T-helper 2 cell (primary cell): ENCODE results near the gene FMN1.

ENCODE experiments used
- DNase-seq, 5 experiments: peaks; one replicate each; pipeline versions ENCODE4 v3.0.0 to v3.0.0-alpha.2; 2012 to 2022

The FMN1 gene

GRCh38 chr15:32817577-32817976 lies 376.9 kb downstream of the FMN1 start:
- DNase-seq, result no peak

DNA sequence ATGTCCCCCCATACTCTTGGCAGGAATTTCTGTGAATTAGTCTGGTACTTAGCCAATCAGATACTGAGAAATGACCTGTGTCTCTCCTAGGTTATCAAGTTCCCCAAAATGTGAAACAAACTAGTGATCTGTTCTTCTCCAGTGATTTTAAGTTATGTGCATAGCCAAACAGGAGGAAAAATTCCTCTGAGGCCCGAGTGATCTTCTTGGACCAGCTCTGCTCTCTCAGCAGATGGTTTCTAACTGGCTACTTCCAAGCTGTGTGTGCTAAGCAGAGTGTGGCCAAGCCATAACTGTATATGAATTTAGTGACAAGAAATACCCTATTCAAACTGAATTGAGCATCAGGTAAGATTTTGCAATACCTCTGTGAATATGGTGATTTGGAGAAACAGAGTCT lies 387.2 kb downstream of the FMN1 start:
- DNase-seq, result no peak

DNA sequence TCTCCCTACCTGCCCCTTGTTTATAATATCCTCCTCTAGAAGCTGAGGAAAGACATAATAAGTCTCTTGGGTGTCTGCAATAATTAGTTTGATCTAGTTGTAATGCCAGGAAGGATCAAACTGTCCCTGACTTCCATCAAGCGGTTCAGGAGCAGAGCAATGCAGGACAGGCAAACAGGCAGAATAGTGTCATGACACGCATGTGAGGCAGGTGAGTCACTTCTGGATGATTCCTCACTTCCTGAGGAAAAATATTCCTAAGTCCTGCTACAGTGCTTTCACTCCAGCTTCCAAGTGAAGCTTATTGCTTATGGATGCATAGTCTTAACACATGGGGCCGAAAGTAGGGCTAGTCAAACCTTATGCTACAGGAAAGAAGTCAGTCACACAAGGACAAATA lies 390.9 kb downstream of the FMN1 start:
- no peak for DNase-seq

DNA sequence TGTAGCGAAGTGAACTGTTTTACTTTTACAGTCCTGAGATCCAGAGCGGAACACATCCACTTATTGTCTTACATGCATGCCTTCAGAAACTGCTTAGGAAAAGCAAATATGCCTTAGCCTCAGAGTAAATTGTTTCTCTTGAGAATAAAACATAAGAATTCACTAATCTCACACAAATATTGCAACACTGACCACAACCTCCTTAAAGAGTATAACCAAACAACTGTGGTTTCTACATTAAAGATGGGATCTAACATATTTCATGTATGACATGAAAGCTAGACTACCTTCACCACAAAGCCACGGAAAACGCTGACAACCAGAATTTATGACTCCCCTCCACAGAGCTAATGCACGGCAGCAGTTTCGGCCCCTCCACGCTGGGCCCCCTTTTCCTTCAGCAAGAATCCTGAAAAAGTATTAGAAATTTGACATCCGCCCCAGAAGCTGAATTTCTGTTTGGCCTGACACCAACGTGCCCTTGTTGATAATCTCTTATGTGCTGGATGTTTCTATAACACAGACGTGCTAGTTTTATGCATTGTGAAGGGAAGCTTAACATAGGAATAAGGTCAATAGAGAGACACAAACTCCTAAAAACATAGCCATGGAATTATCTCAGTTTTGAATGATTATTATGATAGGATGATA lies 392.1 kb downstream of the FMN1 start:
- peak in 1 of 5 experiments; percentile 37 for DNase-seq

GRCh38 chr15:32799936-32800535 lies 394.5 kb downstream of the FMN1 start:
- DNase-seq, result no peak

GRCh38 chr15:32796856-32797255 lies 397.7 kb downstream of the FMN1 start:
- DNase-seq, result no peak

DNA sequence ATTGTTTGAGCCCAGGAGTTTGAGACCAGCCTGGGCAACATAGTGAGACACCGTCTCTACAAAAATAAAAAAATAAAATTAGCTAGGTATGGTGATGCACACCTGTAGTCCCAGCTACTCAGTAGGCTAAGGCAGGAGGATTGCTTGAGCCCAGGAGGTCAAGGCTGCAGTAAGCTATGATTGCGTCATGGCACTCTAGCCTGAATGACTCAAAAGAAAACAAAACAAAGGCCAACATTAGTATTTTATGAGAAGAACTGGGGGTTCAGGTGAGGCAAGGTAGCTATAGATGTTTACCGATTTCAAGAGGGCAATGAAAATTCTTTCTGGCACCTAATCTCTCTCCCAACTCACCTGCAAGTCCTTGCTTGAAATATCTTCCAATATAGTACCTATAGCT lies 399.5 kb downstream of the FMN1 start:
- no peak for DNase-seq

- no peak for DNase-seq
Measured at GRCh38 chr15:32792436-32792835, 402.1 kb downstream of the FMN1 start.

GRCh38 chr15:32790352-32790999 lies 404.0 kb downstream of the FMN1 start:
- DNase-seq, result no peak

DNA sequence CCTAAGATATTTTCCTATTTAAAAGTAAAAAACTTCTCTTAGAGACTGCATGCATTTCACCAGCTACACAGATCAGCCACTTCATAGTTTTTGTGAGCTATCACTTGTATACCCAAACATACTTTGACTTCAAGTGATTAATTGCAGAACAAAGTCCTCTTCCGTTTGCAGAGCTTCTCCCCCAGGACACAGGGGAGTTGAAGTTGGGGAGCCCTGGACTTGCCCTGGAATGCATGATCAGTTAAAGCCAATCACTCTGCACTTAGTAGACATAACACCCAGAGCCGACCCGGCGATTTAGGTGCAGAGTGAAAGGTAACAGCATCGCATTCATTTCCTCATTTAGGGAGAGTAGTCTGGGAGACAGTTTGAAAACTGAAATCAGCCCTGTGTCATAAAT lies 406.6 kb downstream of the FMN1 start:
- DNase-seq, result no peak

GRCh38 chr15:32786906-32787305 lies 407.6 kb downstream of the FMN1 start:
- DNase-seq, result no peak

- DNase-seq, result no peak
Measured at GRCh38 chr15:32784581-32784980, 409.9 kb downstream of the FMN1 start.

DNA sequence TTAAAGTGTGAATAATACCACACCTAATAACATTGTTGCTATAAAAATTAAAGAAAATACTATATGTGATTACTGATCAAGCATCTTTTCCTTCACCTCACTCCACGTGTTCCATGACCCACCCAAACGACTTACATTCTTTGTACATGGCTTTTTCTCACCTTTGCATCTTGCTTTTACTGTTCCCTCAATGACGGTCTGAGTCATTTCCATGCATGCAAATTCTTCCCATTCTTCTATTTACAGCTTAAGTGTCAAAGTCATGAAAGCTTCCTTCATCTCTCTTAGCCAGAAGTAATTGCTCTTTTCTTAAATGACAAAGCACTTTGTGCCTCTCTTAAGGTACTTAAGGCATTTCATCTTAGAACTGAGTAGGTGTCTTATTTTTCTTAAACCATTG lies 412.7 kb downstream of the FMN1 start:
- no peak for DNase-seq

DNA sequence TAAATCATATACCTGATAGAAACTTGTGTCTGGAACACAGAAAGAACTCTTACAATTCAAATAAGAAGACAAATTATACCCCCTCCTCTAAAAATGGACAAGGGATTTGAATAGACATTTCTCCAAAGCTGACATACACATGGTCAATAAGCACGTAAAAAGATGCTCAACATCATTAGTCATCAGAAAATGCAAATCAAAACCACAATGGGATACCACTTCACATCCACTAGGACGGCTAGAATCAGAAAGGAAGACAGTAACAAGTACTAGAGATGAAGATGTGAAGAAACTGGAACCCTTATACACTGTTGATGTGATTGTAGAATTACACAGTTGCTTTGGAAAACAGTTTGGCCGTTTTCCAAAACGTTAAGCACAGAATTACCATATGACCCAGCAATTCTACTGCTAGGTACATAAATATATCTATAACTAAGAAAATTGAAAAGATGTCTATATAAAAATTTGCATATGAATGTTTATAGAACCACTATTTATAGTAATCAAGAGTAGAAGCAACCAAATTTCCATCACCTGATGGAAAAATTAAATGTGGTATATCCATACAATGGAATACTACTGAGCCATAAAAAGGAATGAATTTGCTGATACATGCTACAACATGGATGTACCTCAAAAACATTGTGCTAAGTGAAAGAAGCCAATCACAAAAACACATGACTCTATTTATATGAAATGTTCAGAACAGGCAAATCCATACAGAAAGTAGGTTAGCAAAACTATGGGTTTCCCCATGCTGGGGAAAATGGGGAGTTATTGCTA lies 415.9 kb downstream of the FMN1 start:
- DNase-seq, result no peak

DNA sequence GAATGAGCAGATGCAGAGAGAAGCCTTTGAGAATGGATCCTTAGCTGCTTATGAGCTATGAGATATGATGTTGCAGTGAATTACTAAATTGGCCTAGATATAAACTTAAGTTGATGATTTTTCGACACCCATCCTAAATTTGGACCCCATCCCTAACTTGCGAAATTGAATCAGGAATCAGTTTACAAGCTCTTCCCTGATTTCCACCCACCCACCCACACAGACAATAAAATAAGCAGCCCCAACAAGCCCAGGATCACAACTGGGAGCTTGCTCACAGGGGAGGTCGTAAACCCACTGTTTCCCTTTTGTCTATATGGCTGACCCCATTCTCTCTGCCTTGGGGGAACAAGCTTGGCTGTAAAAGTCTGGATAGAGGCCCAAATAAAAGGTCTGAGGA lies 419.4 kb downstream of the FMN1 start:
- DNase-seq, result no peak

DNA sequence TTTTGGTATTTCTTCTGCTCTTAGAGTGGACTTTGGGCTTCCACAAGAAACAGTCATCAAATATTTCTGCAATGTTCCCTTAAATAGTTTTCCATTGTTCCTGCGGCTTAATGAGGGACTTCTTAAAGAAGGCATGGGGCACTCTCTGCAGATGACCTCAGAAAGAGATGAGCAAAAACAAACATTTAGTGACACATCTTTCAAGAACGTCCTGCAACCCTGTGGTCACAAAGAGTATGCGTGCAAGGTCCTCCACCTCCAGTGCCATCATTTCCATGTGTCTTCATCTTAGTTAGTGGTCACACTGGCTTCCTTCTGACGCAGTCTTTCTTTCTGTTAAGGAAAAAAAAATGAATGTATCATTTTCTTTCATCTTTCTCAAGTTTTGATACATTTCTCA lies 420.5 kb downstream of the FMN1 start:
- DNase-seq, result no peak

GRCh38 chr15:32767236-32767635 lies 427.3 kb downstream of the FMN1 start:
- DNase-seq, result no peak

- no peak for DNase-seq
Measured at GRCh38 chr15:32766101-32766500, 428.4 kb downstream of the FMN1 start.

DNA sequence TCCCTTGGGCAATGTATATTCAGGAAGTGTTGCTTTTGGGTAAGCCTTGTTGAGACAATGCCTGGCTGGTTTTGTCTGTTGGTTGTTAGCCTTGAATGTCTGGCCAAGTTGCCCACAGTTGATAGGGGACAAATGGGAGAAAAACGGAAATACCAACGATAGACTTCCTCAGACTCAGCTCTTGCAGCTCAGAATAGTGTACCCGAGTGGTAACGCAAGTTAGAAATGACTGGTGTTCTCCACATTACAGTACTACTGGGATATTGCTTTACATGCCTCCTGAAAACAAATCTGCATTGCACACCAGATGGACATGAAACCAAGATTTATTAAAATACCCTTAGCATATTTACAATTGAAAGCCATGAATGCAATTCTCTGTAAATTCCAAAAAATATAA lies 429.3 kb downstream of the FMN1 start:
- no peak for DNase-seq

GRCh38 chr15:32763295-32763694 lies 431.2 kb downstream of the FMN1 start:
- DNase-seq, result no peak

GRCh38 chr15:32757426-32757825 lies 437.1 kb downstream of the FMN1 start:
- DNase-seq, result no peak

GRCh38 chr15:32750979-32751378 lies 443.5 kb downstream of the FMN1 start:
- no peak for DNase-seq

DNA sequence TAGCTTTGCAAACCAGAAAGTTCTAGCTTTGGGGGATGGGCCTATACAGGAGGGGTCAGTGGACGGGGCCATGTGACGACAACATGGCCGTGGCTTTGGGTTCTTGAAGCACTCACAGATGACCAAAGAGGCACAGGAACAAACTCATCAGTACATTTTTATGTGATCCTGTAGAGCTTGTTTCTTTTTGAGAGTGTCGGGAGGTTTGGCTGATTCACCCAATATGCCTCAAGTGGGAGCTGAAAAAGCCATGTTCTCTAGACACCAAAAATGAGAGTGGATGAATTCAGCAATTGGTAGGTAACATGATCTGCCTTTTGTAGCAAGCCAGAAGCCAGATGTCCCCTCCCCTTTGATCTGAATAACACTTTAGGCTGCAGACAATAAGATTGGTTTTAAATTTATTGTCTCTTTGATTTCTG lies 446.6 kb downstream of the FMN1 start:
- no peak for DNase-seq
